ENCODE measurements around the gene RDM1. TPM values are rescaled to one million over a fixed set of nuclear protein-coding genes. Genes with fewer than 3 reads are reported as not detected.

Gene RDM1
- polyA plus RNA-seq, 3 donors: not detected

GRCh38 chr17:35920229-35920628, 10.3 kb downstream of the RDM1 start:
- TF ChIP-seq, protein P1, sequence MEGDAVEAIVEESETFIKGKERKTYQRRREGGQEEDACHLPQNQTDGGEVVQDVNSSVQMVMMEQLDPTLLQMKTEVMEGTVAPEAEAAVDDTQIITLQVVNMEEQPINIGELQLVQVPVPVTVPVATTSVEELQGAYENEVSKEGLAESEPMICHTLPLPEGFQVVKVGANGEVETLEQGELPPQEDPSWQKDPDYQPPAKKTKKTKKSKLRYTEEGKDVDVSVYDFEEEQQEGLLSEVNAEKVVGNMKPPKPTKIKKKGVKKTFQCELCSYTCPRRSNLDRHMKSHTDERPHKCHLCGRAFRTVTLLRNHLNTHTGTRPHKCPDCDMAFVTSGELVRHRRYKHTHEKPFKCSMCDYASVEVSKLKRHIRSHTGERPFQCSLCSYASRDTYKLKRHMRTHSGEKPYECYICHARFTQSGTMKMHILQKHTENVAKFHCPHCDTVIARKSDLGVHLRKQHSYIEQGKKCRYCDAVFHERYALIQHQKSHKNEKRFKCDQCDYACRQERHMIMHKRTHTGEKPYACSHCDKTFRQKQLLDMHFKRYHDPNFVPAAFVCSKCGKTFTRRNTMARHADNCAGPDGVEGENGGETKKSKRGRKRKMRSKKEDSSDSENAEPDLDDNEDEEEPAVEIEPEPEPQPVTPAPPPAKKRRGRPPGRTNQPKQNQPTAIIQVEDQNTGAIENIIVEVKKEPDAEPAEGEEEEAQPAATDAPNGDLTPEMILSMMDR (IDR thresholded peaks at IDR 0.05): no peak
- Histone ChIP-seq H3K27me3 (ENCODE audit: control insufficient read depth in 2 of 2, insufficient read depth in 2 of 2, low read length in 2 of 2) (no peaks in the 10 kb centered on the region), H3K9ac (ENCODE audit: insufficient read depth, low read length, poor library complexity, severe bottlenecking) (no peak overlapping the region), H3K27ac (ENCODE audit: low read depth in 1 of 2, low read length in 2 of 2) (no peak overlapping the region), H3K4me2 (replicated peaks; ENCODE audit: extremely low read depth, low read length, poor library complexity, severe bottlenecking) (no peak overlapping the region), H3K4me1 (ENCODE audit: control insufficient read depth in 1 of 2, insufficient read depth in 2 of 2, low read length in 2 of 2) (no peaks in the 10 kb centered on the region), H3K9me3 (replicated peaks in 1 of 2; ENCODE audit: control insufficient read depth in 1 of 2, insufficient read depth in 1 of 2, low read length in 2 of 2) (no peaks in the 10 kb centered on the region), H3K4me3 (replicated peaks in 1 of 3; ENCODE audit: low read depth in 2 of 3, low read length in 3 of 3) (no peak overlapping the region), H3K36me3 (replicated peaks in 1 of 2; ENCODE audit: control insufficient read depth in 1 of 2, insufficient read depth in 2 of 2, low read length in 2 of 2) (no peaks in the 10 kb centered on the region), H4K20me1 (ENCODE audit: insufficient read depth, low read length) (no peaks in the 10 kb centered on the region), H2AFZ (ENCODE audit: insufficient read depth, low read depth, low read length, poor library complexity, severe bottlenecking) (no peak overlapping the region), H3K79me2 (ENCODE audit: insufficient read depth, low read length) (no peaks in the 10 kb centered on the region)
- Mint-ChIP-seq H3K27ac (no peak overlapping the region), H3K36me3 (peaks cover 4 to 25% of the 10 kb centered on the region in 2 donors), H3K9me3 (peaks cover 0 to 3% (median 0%) of the 10 kb centered on the region in 7 donors), H3K4me1 (peaks cover 10% of the 10 kb centered on the region), H3K4me3 (no peak overlapping the region), H3K27me3 (ENCODE audit: low read depth in 3 of 3) (no peaks in the 10 kb centered on the region)
- intact Hi-C loops (cut with micrococcal nuclease): no loop called here
- no CpG with 5 or more reads among the region's 1 CpG for WGBS (ENCODE audit: insufficient coverage)
- no peak for DNase-seq

- no CpG with 5 or more reads among the region's 3 CpGs for WGBS (ENCODE audit: insufficient coverage)
- H3K27me3 Mint-ChIP-seq (ENCODE audit: low read depth in 3 of 3): no peaks in the 10 kb centered on the region
- H3K36me3 ChIP-seq (replicated peaks in 1 of 2; ENCODE audit: control insufficient read depth in 1 of 2, insufficient read depth in 2 of 2, low read length in 2 of 2): no peaks in the 10 kb centered on the region
- TF ChIP-seq, protein P1 (IDR thresholded peaks at IDR 0.05): no peak
- H2AFZ ChIP-seq (ENCODE audit: insufficient read depth, low read depth, low read length, poor library complexity, severe bottlenecking): no peak overlapping the region
- H3K36me3 Mint-ChIP-seq: peaks cover 4 to 18% of the 10 kb centered on the region in 2 donors
- no peak overlapping the region for H3K27ac ChIP-seq (ENCODE audit: low read depth in 1 of 2, low read length in 2 of 2)
- peaks cover 0 to 3% (median 0%) of the 10 kb centered on the region in 7 donors for H3K9me3 Mint-ChIP-seq
- H3K9ac ChIP-seq (ENCODE audit: insufficient read depth, low read length, poor library complexity, severe bottlenecking): no peak overlapping the region
- no peaks in the 10 kb centered on the region for H4K20me1 ChIP-seq (ENCODE audit: insufficient read depth, low read length)
- no peak overlapping the region for H3K4me3 ChIP-seq (replicated peaks in 1 of 3; ENCODE audit: low read depth in 2 of 3, low read length in 3 of 3)
- no peaks in the 10 kb centered on the region for H3K4me1 ChIP-seq (ENCODE audit: control insufficient read depth in 1 of 2, insufficient read depth in 2 of 2, low read length in 2 of 2)
- H3K27me3 ChIP-seq (ENCODE audit: control insufficient read depth in 2 of 2, insufficient read depth in 2 of 2, low read length in 2 of 2): no peaks in the 10 kb centered on the region
- H3K4me2 ChIP-seq (replicated peaks; ENCODE audit: extremely low read depth, low read length, poor library complexity, severe bottlenecking): no peak overlapping the region
- H3K9me3 ChIP-seq (replicated peaks in 1 of 2; ENCODE audit: control insufficient read depth in 1 of 2, insufficient read depth in 1 of 2, low read length in 2 of 2): no peaks in the 10 kb centered on the region
- no peak overlapping the region for H3K4me3 Mint-ChIP-seq
- no peak overlapping the region for H3K27ac Mint-ChIP-seq
- intact Hi-C loops (cut with micrococcal nuclease): no loop called here
- H3K4me1 Mint-ChIP-seq: peaks cover 7% of the 10 kb centered on the region
- no peak for DNase-seq
- no peaks in the 10 kb centered on the region for H3K79me2 ChIP-seq (ENCODE audit: insufficient read depth, low read length)
These were observed 11.9 kb downstream of the RDM1 start for GRCh38 chr17:35918665-35919064.

Measured in CD14-positive monocyte (primary cell).